ENCODE results near the gene DNM1L.

- no peak for TF ChIP-seq RFX5 (IDR thresholded peaks at IDR 0.05; ENCODE audit: low read depth, low read length)
- TF ChIP-seq CTCF (conservative IDR thresholded peaks at IDR 0.05; ENCODE audit: low read depth, low read length): no peak
- no peak for TF ChIP-seq RCOR1 (IDR thresholded peaks at IDR 0.05; ENCODE audit: insufficient replicate concordance, low read length)
- TF ChIP-seq SMC3 (IDR thresholded peaks at IDR 0.05; ENCODE audit: low read depth, low read length): no peak
- TF ChIP-seq RAD21 (IDR thresholded peaks at IDR 0.05; ENCODE audit: low read length): no peak
- TF ChIP-seq NFE2L2 (IDR thresholded peaks at IDR 0.05; ENCODE audit: low read depth, low read length): no peak
Observed at GRCh38 chr12:32765906-32766305, 86.8 kb downstream of the DNM1L start.
